Adipocyte (in vitro differentiated cells): ENCODE results near the gene OR5J2.
"Not testable (repeated sequence)": the region's sequence is repeated elsewhere in the genome, so short reads cannot be mapped to it uniquely, and the experiment has no call there.

Source experiments
- DNase-seq: peaks from one replicate; pipeline ENCODE4 v3.0.0-alpha.2; 2015; ENCODE audit warnings: low read depth
- H3K27me3 ChIP-seq: replicated peaks from 2 replicates; pipeline ENCODE4 v1.7.0; 2013; ENCODE audit warnings: mild to moderate bottlenecking, low read length, moderate library complexity; ENCODE audit not compliant: control insufficient read depth, insufficient read depth
- H3K36me3 ChIP-seq: 2 replicates; pipeline ENCODE4 v1.7.0; 2013; ENCODE audit warnings: low read length, mild to moderate bottlenecking, moderate library complexity; ENCODE audit not compliant: control insufficient read depth, insufficient read depth, severe bottlenecking
- H3K4me1 ChIP-seq: 2 replicates; pipeline ENCODE4 v1.7.0; 2013; ENCODE audit warnings: mild to moderate bottlenecking, low read length, moderate library complexity; ENCODE audit not compliant: control insufficient read depth, insufficient read depth
- H3K4me3 ChIP-seq: 2 replicates; pipeline ENCODE4 v1.7.0; 2013; ENCODE audit warnings: mild to moderate bottlenecking, low read length, moderate library complexity
- H3K9ac ChIP-seq: 2 replicates; pipeline ENCODE4 v1.7.0; 2013; ENCODE audit warnings: mild to moderate bottlenecking, low read length, moderate library complexity
- H3K9me3 ChIP-seq: 2 replicates; pipeline ENCODE4 v1.7.0; 2013; ENCODE audit warnings: mild to moderate bottlenecking, low read length, moderate library complexity; ENCODE audit not compliant: control insufficient read depth

The OR5J2 gene

GRCh38 chr11:56207790-56208189 is 31.4 kb downstream of the OR5J2 start:
- no peak overlapping the region for H3K4me3 ChIP-seq
- H3K9ac ChIP-seq: no peak overlapping the region
- peaks cover 4% of the 10 kb centered on the region for H3K9me3 ChIP-seq
- DNase-seq: no peak
- no peaks in the 10 kb centered on the region for H3K4me1 ChIP-seq
- H3K36me3 ChIP-seq: no peaks in the 10 kb centered on the region
- no peaks in the 10 kb centered on the region for H3K27me3 ChIP-seq

GRCh38 chr11:56214537-56214936 is 38.1 kb downstream of the OR5J2 start:
- H3K9ac ChIP-seq: no peak overlapping the region
- no peaks in the 10 kb centered on the region for H3K36me3 ChIP-seq
- peaks cover 13% of the 10 kb centered on the region for H3K9me3 ChIP-seq
- H3K27me3 ChIP-seq: no peaks in the 10 kb centered on the region
- no peaks in the 10 kb centered on the region for H3K4me1 ChIP-seq
- DNase-seq: no peak
- H3K4me3 ChIP-seq: no peak overlapping the region

- not testable (repeated sequence) for H3K27me3 ChIP-seq, H3K4me1 ChIP-seq, DNase-seq, H3K9ac ChIP-seq, H3K4me3 ChIP-seq, H3K9me3 ChIP-seq, H3K36me3 ChIP-seq
These were observed 43.3 kb downstream of the OR5J2 start for GRCh38 chr11:56219735-56220134.
